CD14-positive monocyte (primary cell): ENCODE data around the gene RYK. TPM values are rescaled to one million over a fixed set of nuclear protein-coding genes. Genes with fewer than 3 reads are reported as not detected.

ENCODE experiments used
- DNase-seq, 3 donors: peaks; one replicate each; pipeline ENCODE4 v3.0.0-alpha.2; 2011 to 2022
- H2AFZ ChIP-seq: 2 replicates; pipeline ENCODE4 v1.6.0; 2012; ENCODE audit warnings: mild to moderate bottlenecking, low read depth, low read length, inconsistent platforms; ENCODE audit not compliant: insufficient read depth, poor library complexity, severe bottlenecking
- H3K27ac ChIP-seq, 2 donors: 1 replicate in 1 of 2; 2 replicates in 1 of 2; pipeline ENCODE4 v1.5.1; 2012 to 2013; ENCODE audit warnings: low read length in 2 of 2, control low read depth in 1 of 2, inconsistent platforms in 1 of 2, low read depth in 1 of 2, mild to moderate bottlenecking in 1 of 2
- H3K27me3 ChIP-seq, 2 donors: one replicate each; pipeline versions ENCODE4 v1.6.0 to v1.6.1; 2011 to 2013; ENCODE audit warnings: low read length in 2 of 2; ENCODE audit not compliant: control insufficient read depth in 2 of 2, insufficient read depth in 2 of 2
- H3K36me3 ChIP-seq, 2 donors: replicated peaks in 1 of 2; 1 replicate in 1 of 2; 2 replicates in 1 of 2; pipeline versions ENCODE4 v1.5.1 to v1.6.1; 2012 to 2013; ENCODE audit warnings: low read length in 2 of 2, control low read depth in 1 of 2, inconsistent platforms in 1 of 2, mild to moderate bottlenecking in 1 of 2; ENCODE audit not compliant: insufficient read depth in 2 of 2, control insufficient read depth in 1 of 2
- H3K4me1 ChIP-seq, 2 donors: 1 replicate in 1 of 2; 2 replicates in 1 of 2; pipeline versions ENCODE4 v1.5.1 to v1.6.1; 2012 to 2013; ENCODE audit warnings: low read length in 2 of 2, control low read depth in 1 of 2, inconsistent platforms in 1 of 2, mild to moderate bottlenecking in 1 of 2, moderate library complexity in 1 of 2; ENCODE audit not compliant: insufficient read depth in 2 of 2, control insufficient read depth in 1 of 2
- H3K4me2 ChIP-seq: replicated peaks from 2 replicates; pipeline ENCODE3; 2012; ENCODE audit warnings: low read length, moderate library complexity, mild to moderate bottlenecking; ENCODE audit not compliant: poor library complexity, severe bottlenecking; ENCODE audit errors: extremely low read depth
- H3K4me3 ChIP-seq, 3 experiments: fragments of 200-600 bp in 1 of 3; sonication (generic) in 1 of 3; replicated peaks in 1 of 3; 1 replicate in 2 of 3; 2 replicates in 1 of 3; pipeline ENCODE4 v1.5.1; 2011 to 2013; ENCODE audit warnings: low read length in 3 of 3, mild to moderate bottlenecking in 3 of 3, control low read depth in 2 of 3, low read depth in 2 of 3, inconsistent platforms in 1 of 3, moderate library complexity in 1 of 3
- H3K79me2 ChIP-seq: 2 replicates; pipeline ENCODE4 v1.6.0; 2012; ENCODE audit warnings: mild to moderate bottlenecking, control low read depth, inconsistent platforms, low read length, moderate library complexity; ENCODE audit not compliant: insufficient read depth
- H3K9ac ChIP-seq: 2 replicates; pipeline ENCODE4 v1.6.0; 2017; ENCODE audit warnings: low read length, mild to moderate bottlenecking; ENCODE audit not compliant: insufficient read depth, poor library complexity, severe bottlenecking
- H3K9me3 ChIP-seq, 2 donors: replicated peaks in 1 of 2; 1 replicate in 1 of 2; 2 replicates in 1 of 2; pipeline versions ENCODE4 v1.5.1 to v1.6.1; 2012 to 2013; ENCODE audit warnings: low read length in 2 of 2, control low read depth in 1 of 2; ENCODE audit not compliant: control insufficient read depth in 1 of 2, insufficient read depth in 1 of 2
- H4K20me1 ChIP-seq: 2 replicates; pipeline ENCODE4 v1.6.0; 2012; ENCODE audit warnings: mild to moderate bottlenecking, low read length, control low read depth, moderate library complexity; ENCODE audit not compliant: insufficient read depth
- H3K27ac Mint-ChIP-seq, 7 donors: one replicate each; pipeline ENCODE4 v1.8.0; 2020; ENCODE audit warnings: mild to moderate bottlenecking in 7 of 7, mixed read lengths in 7 of 7, moderate library complexity in 6 of 7, inconsistent platforms in 2 of 7
- H3K27me3 Mint-ChIP-seq, 3 donors: one replicate each; pipeline ENCODE4 v1.8.0; 2021 to 2022; ENCODE audit warnings: low read depth in 3 of 3, mild to moderate bottlenecking in 3 of 3, mixed read lengths in 3 of 3, moderate library complexity in 3 of 3, inconsistent platforms in 1 of 3
- H3K36me3 Mint-ChIP-seq, 2 donors: one replicate each; pipeline ENCODE4 v1.8.0; 2020; ENCODE audit warnings: mixed read lengths in 2 of 2, inconsistent platforms in 1 of 2, mild to moderate bottlenecking in 1 of 2
- H3K4me1 Mint-ChIP-seq: one replicate; pipeline ENCODE4 v1.8.0; 2020; ENCODE audit warnings: mild to moderate bottlenecking, mixed read lengths
- H3K4me3 Mint-ChIP-seq, 2 donors: one replicate each; pipeline ENCODE4 v1.8.0; 2020; ENCODE audit warnings: mild to moderate bottlenecking in 2 of 2, mixed read lengths in 2 of 2, moderate library complexity in 1 of 2
- H3K9me3 Mint-ChIP-seq, 7 donors: one replicate each; pipeline ENCODE4 v1.8.0; 2020 to 2022; ENCODE audit warnings: mixed read lengths in 7 of 7, mild to moderate bottlenecking in 6 of 7, moderate library complexity in 6 of 7, inconsistent platforms in 2 of 7
- WGBS: methylation state at CpG from one replicate; pipeline ENCODE4 v1.1.5; 2013; ENCODE audit warnings: missing lambda C conversion rate; ENCODE audit not compliant: insufficient coverage; 5-methylcytosine and 5-hydroxymethylcytosine counted together
- intact Hi-C, 2 donors: fragments of 100-400 bp; cut with micrococcal nuclease; formaldehyde crosslinking; loops; one replicate each; pipeline versions ENCODE4 v1.15.0 to v1.15.1; 2023
- polyA plus RNA-seq, 3 donors: library from polyadenylated mRNA; depleted of rRNA in 1 of 3; unstranded in 2 of 3; stranded (reverse) in 1 of 3; fragments of 300-500 nt in 2 of 3; fragments of >200 nt in 1 of 3; fragmentation: Illumina TruSeq in 2 of 3; gene quantifications; 1 replicate in 2 of 3; 2 replicates in 1 of 3; pipeline ENCODE4 v1.2.3, GENCODE V29; 2012 to 2021
- TF ChIP-seq, protein P1 (sequence below): fragments of 200-600 bp; IDR thresholded peaks from one replicate; pipeline ENCODE4 v1.8.0; 2022; ENCODE audit warnings: antibody characterized with exemption, mild to moderate bottlenecking

RYK gene
- polyA plus RNA-seq, 3 donors: 3.5 to 14.2 (median 5.0) TPM

DNA sequence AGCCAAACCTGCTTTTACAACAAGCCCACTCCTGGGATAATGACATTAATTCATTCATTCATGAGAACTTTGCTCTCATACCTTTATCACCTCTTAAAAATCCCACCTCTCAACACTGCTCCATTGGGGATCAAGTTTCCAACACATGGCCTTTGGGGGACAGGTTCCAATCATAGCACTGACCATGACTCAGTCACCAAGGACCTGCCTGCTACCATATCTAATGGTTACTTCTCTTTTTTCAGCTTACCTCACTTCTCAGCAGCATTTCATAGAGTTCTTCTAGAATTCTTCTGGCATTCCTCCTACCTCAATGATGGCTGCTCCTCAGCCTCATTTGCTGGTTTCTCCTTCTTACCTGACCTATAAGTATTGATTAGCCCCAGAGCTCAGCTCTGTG is 36.9 kb upstream of the RYK start:
- H3K4me1 Mint-ChIP-seq: peaks cover 2% of the 10 kb centered on the region
- H4K20me1 ChIP-seq: no peaks in the 10 kb centered on the region
- intact Hi-C loops: no loop called here

DNA sequence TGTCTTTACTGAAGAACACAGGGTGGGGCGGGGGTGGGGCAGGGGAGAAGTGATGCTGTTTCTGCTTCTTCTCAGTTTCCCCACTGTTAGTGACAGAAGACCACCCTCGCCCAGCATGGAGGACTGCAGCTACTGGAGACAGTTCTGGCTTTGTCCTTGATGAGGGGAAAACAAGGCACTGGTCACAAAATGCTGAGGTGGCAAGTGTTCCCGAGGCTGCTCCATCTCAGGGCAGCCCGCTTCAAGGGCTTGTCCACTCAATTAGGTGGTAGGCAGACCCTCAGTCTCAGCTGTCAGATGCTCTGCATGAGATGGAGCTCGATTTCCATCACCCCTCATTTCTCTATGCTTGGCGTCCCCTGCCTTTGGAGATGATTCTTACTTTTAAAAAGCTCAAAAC is 33.8 kb upstream of the RYK start:
- Histone ChIP-seq H3K4me2 (no peak overlapping the region), H4K20me1 (no peaks in the 10 kb centered on the region), H3K4me1 (no peaks in the 10 kb centered on the region), H3K36me3 (no peaks in the 10 kb centered on the region), H3K27ac (no peak overlapping the region), H3K4me3 (no peak overlapping the region), H2AFZ (no peak overlapping the region), H3K79me2 (no peaks in the 10 kb centered on the region), H3K27me3 (peaks cover 4 to 6% of the 10 kb centered on the region in 2 donors), H3K9ac (no peak overlapping the region), H3K9me3 (peaks cover 0 to 5% of the 10 kb centered on the region in 2 donors)
- H3K27me3 Mint-ChIP-seq: peaks cover 7 to 14% (median 9%) of the 10 kb centered on the region in 3 donors
- no peaks in the 10 kb centered on the region for H3K4me1 Mint-ChIP-seq
- intact Hi-C loops: no loop called here
- H3K27ac Mint-ChIP-seq: no peak overlapping the region
- no peaks in the 10 kb centered on the region for H3K36me3 Mint-ChIP-seq
- peaks cover 0 to 12% (median 10%) of the 10 kb centered on the region in 7 donors for H3K9me3 Mint-ChIP-seq
- no peak for DNase-seq
- TF ChIP-seq, protein P1, sequence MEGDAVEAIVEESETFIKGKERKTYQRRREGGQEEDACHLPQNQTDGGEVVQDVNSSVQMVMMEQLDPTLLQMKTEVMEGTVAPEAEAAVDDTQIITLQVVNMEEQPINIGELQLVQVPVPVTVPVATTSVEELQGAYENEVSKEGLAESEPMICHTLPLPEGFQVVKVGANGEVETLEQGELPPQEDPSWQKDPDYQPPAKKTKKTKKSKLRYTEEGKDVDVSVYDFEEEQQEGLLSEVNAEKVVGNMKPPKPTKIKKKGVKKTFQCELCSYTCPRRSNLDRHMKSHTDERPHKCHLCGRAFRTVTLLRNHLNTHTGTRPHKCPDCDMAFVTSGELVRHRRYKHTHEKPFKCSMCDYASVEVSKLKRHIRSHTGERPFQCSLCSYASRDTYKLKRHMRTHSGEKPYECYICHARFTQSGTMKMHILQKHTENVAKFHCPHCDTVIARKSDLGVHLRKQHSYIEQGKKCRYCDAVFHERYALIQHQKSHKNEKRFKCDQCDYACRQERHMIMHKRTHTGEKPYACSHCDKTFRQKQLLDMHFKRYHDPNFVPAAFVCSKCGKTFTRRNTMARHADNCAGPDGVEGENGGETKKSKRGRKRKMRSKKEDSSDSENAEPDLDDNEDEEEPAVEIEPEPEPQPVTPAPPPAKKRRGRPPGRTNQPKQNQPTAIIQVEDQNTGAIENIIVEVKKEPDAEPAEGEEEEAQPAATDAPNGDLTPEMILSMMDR: no peak
- WGBS: 80% methylated on average over 3 of the region's 6 CpGs
- no peak overlapping the region for H3K4me3 Mint-ChIP-seq

More for the DNA sequence above, 36.9 kb upstream of the RYK start:
- Histone ChIP-seq H3K27ac (no peak overlapping the region), H2AFZ (no peak overlapping the region), H3K4me2 (no peak overlapping the region), H3K36me3 (no peaks in the 10 kb centered on the region), H3K9ac (no peak overlapping the region), H3K4me1 (no peaks in the 10 kb centered on the region), H3K9me3 (peaks cover 0 to 2% of the 10 kb centered on the region in 2 donors), H3K4me3 (no peak overlapping the region), H3K79me2 (no peaks in the 10 kb centered on the region), H3K27me3 (peaks cover 4 to 6% of the 10 kb centered on the region in 2 donors)
- H3K9me3 Mint-ChIP-seq: peaks cover 0 to 8% (median 6%) of the 10 kb centered on the region in 7 donors
- TF ChIP-seq, protein P1: no peak
- H3K36me3 Mint-ChIP-seq: no peaks in the 10 kb centered on the region
- no peak overlapping the region for H3K27ac Mint-ChIP-seq
- H3K27me3 Mint-ChIP-seq: peaks cover 4 to 11% (median 10%) of the 10 kb centered on the region in 3 donors
- no peak for DNase-seq
- H3K4me3 Mint-ChIP-seq: no peak overlapping the region
